ENCODE measurements around the gene CLCA1. TPM values are rescaled to one million over a fixed set of nuclear protein-coding genes. Genes with fewer than 3 reads are reported as not detected.

CLCA1 gene
- total RNA-seq, 1 donor from 2014 or later: 0.37 TPM

DNA sequence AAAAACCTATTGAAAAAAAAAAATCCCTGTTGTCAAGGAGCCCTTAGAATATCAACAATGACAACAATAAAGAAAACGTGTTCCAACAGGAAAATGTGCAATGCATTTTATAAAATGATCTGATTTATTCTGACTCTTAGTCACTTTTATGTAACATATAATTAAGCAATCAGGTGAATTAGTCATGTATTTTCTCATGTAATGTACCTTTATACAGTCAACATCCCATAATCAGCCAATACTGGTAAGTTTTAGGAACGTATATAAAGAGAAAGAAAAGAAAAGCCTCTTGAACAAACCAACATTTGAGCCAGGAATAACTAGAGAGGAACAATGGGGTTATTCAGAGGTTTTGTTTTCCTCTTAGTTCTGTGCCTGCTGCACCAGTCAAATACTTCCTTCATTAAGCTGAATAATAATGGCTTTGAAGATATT lies 78.1 kb downstream of the CLCA1 start, which contains the start of gene CLCA4:
Gene CLCA4, plus strand, starts transcription at position 292 of the 435 bp plus-strand sequence. Its CDS starts 42 bp downstream, at position 334.
- no peak for DNase-seq (ENCODE audit: low spot score)

DNA sequence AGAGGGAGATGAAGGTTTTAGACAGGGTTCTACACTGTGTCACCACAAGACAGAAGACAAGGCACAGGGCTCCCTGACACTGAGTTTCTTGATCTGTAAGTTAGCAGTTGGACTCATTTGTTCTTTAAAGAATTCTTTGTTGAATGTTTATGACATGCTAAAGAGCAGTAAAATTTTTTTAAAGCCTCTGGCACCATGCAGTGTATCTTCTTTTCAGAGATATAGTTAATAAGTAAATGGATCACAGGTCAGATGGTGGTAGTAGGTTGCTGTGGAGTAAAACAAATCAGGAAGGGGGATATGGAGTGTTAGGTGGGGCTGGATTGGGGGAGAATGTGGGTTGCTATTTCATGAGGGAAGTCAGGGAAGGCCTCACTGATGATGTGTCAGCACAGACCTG lies 80.1 kb downstream of the CLCA1 start:
- DNase-seq (ENCODE audit: low spot score): no peak

Other genes with a start within 250 kb of the CLCA1 start
- gene ODF2L, start 72.6 kb upstream of the CLCA1 start, total RNA-seq: 28.3 TPM
- not detected for gene CLCA2, start 44.8 kb upstream of the CLCA1 start, total RNA-seq
- gene CLCA4, start 78.2 kb downstream of the CLCA1 start, total RNA-seq: 0.20 TPM
- gene SH3GLB1, start 235.6 kb downstream of the CLCA1 start, total RNA-seq: 65.7 TPM